Karpas-422 (cell line): ENCODE data around the gene SLC25A36. TPM values are rescaled to one million over a fixed set of nuclear protein-coding genes. Genes with fewer than 3 reads are reported as not detected.
A peak's percentile ranks its signal among the peaks of the same experiment; 100 is the strongest.
"Not testable (repeated sequence)": the region's sequence is repeated elsewhere in the genome, so short reads cannot be mapped to it uniquely, and the experiment has no call there.

Experiments
- DNase-seq: peaks from one replicate; pipeline ENCODE4 v3.0.0-alpha.2; 2015
- H2AFZ ChIP-seq: fragments of 200-600 bp; sonication (generic); 2 replicates; pipeline ENCODE4 v1.6.1; 2014; ENCODE audit warnings: antibody characterized with exemption, low read length, mixed read lengths
- H3K27ac ChIP-seq: fragments of 200-600 bp; sonication (generic); 2 replicates; pipeline ENCODE4 v1.5.1; 2014; ENCODE audit warnings: mild to moderate bottlenecking, low read length, moderate library complexity
- H3K27me3 ChIP-seq: fragments of 200-600 bp; sonication (generic); 2 replicates; pipeline ENCODE4 v1.6.1; 2014; ENCODE audit warnings: low read length, mixed read lengths
- H3K36me3 ChIP-seq: fragments of 200-600 bp; sonication (generic); 2 replicates; pipeline ENCODE4 v1.6.1; 2014; ENCODE audit warnings: low read length, mixed read lengths; ENCODE audit not compliant: insufficient read depth
- H3K4me1 ChIP-seq: fragments of 200-600 bp; sonication (generic); 2 replicates; pipeline ENCODE4 v1.6.1; 2014; ENCODE audit warnings: mild to moderate bottlenecking, low read length, mixed read lengths
- H3K4me2 ChIP-seq: fragments of 200-600 bp; sonication (generic); 2 replicates; pipeline ENCODE4 v1.6.1; 2014; ENCODE audit warnings: low read length, low read depth, mild to moderate bottlenecking; ENCODE audit not compliant: poor library complexity, severe bottlenecking
- H3K4me3 ChIP-seq: fragments of 200-600 bp; sonication (generic); 2 replicates; pipeline ENCODE4 v1.5.1; 2014; ENCODE audit warnings: mild to moderate bottlenecking, antibody characterized with exemption, low read length, mixed read lengths
- H3K79me2 ChIP-seq: fragments of 200-600 bp; sonication (generic); 2 replicates; pipeline ENCODE4 v1.6.1; 2014; ENCODE audit warnings: mild to moderate bottlenecking, low read length, mixed read lengths
- H3K9ac ChIP-seq: fragments of 200-600 bp; sonication (generic); 2 replicates; pipeline ENCODE4 v1.6.0; 2014; ENCODE audit warnings: low read length
- H3K9me2 ChIP-seq: fragments of 200-600 bp; sonication (generic), shearing (Covaris generic); replicated peaks from 2 replicates; pipeline ENCODE4 v1.6.0; 2014; ENCODE audit warnings: mild to moderate bottlenecking, low read length, moderate library complexity; ENCODE audit not compliant: insufficient read depth
- H3K9me3 ChIP-seq: fragments of 300-700, 200-600 bp; sonication (generic); 2 replicates; pipeline ENCODE4 v1.6.1; 2014; ENCODE audit warnings: low read length, mixed read lengths
- H4K20me1 ChIP-seq: fragments of 200-600 bp; sonication (generic); 2 replicates; pipeline ENCODE4 v1.6.1; 2014; ENCODE audit warnings: mild to moderate bottlenecking, antibody characterized with exemption, low read length, low read depth; ENCODE audit not compliant: insufficient read depth
- total RNA-seq: library from RNA; depleted of rRNA; stranded (reverse); fragments of >200 nt; shearing (Covaris generic); gene quantifications from 2 replicates; pipeline ENCODE4 v1.2.3, GENCODE V29; 2014; ENCODE audit warnings: low replicate concordance

SLC25A36 gene
- total RNA-seq, 1 experiment from 2014 or later: 204 TPM

- DNase-seq: peak; percentile 91
- H3K27me3 ChIP-seq: no peaks in the 10 kb centered on the region
- H3K4me3 ChIP-seq: no peak overlapping the region
- no peaks in the 10 kb centered on the region for H3K9me2 ChIP-seq
- H3K79me2 ChIP-seq: no peaks in the 10 kb centered on the region
- no peak overlapping the region for H2AFZ ChIP-seq
- H3K9ac ChIP-seq: no peak overlapping the region
- no peaks in the 10 kb centered on the region for H3K36me3 ChIP-seq
- no peak overlapping the region for H3K4me2 ChIP-seq
- no peaks in the 10 kb centered on the region for H3K4me1 ChIP-seq
- H3K9me3 ChIP-seq: no peaks in the 10 kb centered on the region
- no peaks in the 10 kb centered on the region for H4K20me1 ChIP-seq
- H3K27ac ChIP-seq: no peak overlapping the region
These were observed 69.8 kb downstream of the SLC25A36 start for GRCh38 chr3:141011232-141011996.

GRCh38 chr3:141011997-141012262 lies 70.3 kb downstream of the SLC25A36 start:
- no peaks in the 10 kb centered on the region for H4K20me1 ChIP-seq
- no peak overlapping the region for H3K4me2 ChIP-seq
- H3K9me3 ChIP-seq: no peaks in the 10 kb centered on the region
- H3K4me1 ChIP-seq: no peaks in the 10 kb centered on the region
- H3K9ac ChIP-seq: no peak overlapping the region
- no peaks in the 10 kb centered on the region for H3K9me2 ChIP-seq
- H3K4me3 ChIP-seq: no peak overlapping the region
- no peaks in the 10 kb centered on the region for H3K36me3 ChIP-seq
- no peak overlapping the region for H2AFZ ChIP-seq
- no peaks in the 10 kb centered on the region for H3K27me3 ChIP-seq
- H3K27ac ChIP-seq: no peak overlapping the region
- no peaks in the 10 kb centered on the region for H3K79me2 ChIP-seq
- DNase-seq: no peak

GRCh38 chr3:141012571-141012970 lies 70.9 kb downstream of the SLC25A36 start:
- Histone ChIP-seq H4K20me1 (no peaks in the 10 kb centered on the region), H3K9me2 (no peaks in the 10 kb centered on the region), H3K79me2 (no peaks in the 10 kb centered on the region), H3K36me3 (no peaks in the 10 kb centered on the region), H3K27me3 (no peaks in the 10 kb centered on the region), H3K27ac (no peak overlapping the region), H3K4me3 (no peak overlapping the region), H3K4me2 (no peak overlapping the region), H3K9me3 (no peaks in the 10 kb centered on the region), H3K4me1 (no peaks in the 10 kb centered on the region), H2AFZ (no peak overlapping the region), H3K9ac (no peak overlapping the region)
- no peak for DNase-seq

- H3K4me3 ChIP-seq: no peak overlapping the region
- no peaks in the 10 kb centered on the region for H3K36me3 ChIP-seq
- no peak overlapping the region for H3K4me2 ChIP-seq
- no peaks in the 10 kb centered on the region for H3K4me1 ChIP-seq
- no peaks in the 10 kb centered on the region for H3K9me3 ChIP-seq
- no peaks in the 10 kb centered on the region for H3K79me2 ChIP-seq
- H3K27ac ChIP-seq: no peak overlapping the region
- no peaks in the 10 kb centered on the region for H3K27me3 ChIP-seq
- H4K20me1 ChIP-seq: no peaks in the 10 kb centered on the region
- no peaks in the 10 kb centered on the region for H3K9me2 ChIP-seq
- DNase-seq: no peak
- H2AFZ ChIP-seq: no peak overlapping the region
- H3K9ac ChIP-seq: no peak overlapping the region
These were observed 73.8 kb downstream of the SLC25A36 start for GRCh38 chr3:141015481-141015880.

- not testable (repeated sequence) for H3K9me3 ChIP-seq, H2AFZ ChIP-seq, H3K27me3 ChIP-seq, H3K27ac ChIP-seq, H3K79me2 ChIP-seq, H3K4me1 ChIP-seq, H3K4me2 ChIP-seq, DNase-seq, H3K9me2 ChIP-seq, H4K20me1 ChIP-seq, H3K4me3 ChIP-seq, H3K36me3 ChIP-seq, H3K9ac ChIP-seq
These were observed 76.0 kb downstream of the SLC25A36 start for GRCh38 chr3:141017366-141018322.

- Histone ChIP-seq H3K4me1 (no peaks in the 10 kb centered on the region), H2AFZ (no peak overlapping the region), H3K27me3 (no peaks in the 10 kb centered on the region), H3K27ac (no peak overlapping the region), H3K4me2 (no peak overlapping the region), H3K79me2 (no peaks in the 10 kb centered on the region), H3K36me3 (no peaks in the 10 kb centered on the region), H3K4me3 (no peak overlapping the region), H3K9ac (no peak overlapping the region), H4K20me1 (no peaks in the 10 kb centered on the region), H3K9me3 (no peaks in the 10 kb centered on the region), H3K9me2 (no peaks in the 10 kb centered on the region)
- DNase-seq: no peak
These were observed 77.6 kb downstream of the SLC25A36 start for GRCh38 chr3:141019244-141019643.

- H3K9ac ChIP-seq: no peak overlapping the region
- no peaks in the 10 kb centered on the region for H3K9me2 ChIP-seq
- H3K36me3 ChIP-seq: no peaks in the 10 kb centered on the region
- H4K20me1 ChIP-seq: no peaks in the 10 kb centered on the region
- H3K4me1 ChIP-seq: no peaks in the 10 kb centered on the region
- no peak overlapping the region for H3K4me2 ChIP-seq
- no peaks in the 10 kb centered on the region for H3K9me3 ChIP-seq
- no peak overlapping the region for H2AFZ ChIP-seq
- no peak overlapping the region for H3K4me3 ChIP-seq
- H3K27me3 ChIP-seq: no peaks in the 10 kb centered on the region
- DNase-seq: no peak
- no peaks in the 10 kb centered on the region for H3K79me2 ChIP-seq
- H3K27ac ChIP-seq: no peak overlapping the region
These were observed 78.7 kb downstream of the SLC25A36 start for GRCh38 chr3:141020143-141020830.

GRCh38 chr3:141021261-141021660 lies 79.6 kb downstream of the SLC25A36 start:
- no peaks in the 10 kb centered on the region for H3K79me2 ChIP-seq
- no peak overlapping the region for H3K4me2 ChIP-seq
- no peaks in the 10 kb centered on the region for H3K9me2 ChIP-seq
- no peaks in the 10 kb centered on the region for H3K36me3 ChIP-seq
- H3K9me3 ChIP-seq: no peaks in the 10 kb centered on the region
- no peaks in the 10 kb centered on the region for H4K20me1 ChIP-seq
- no peak overlapping the region for H3K27ac ChIP-seq
- H3K4me3 ChIP-seq: no peak overlapping the region
- no peak overlapping the region for H3K9ac ChIP-seq
- no peak overlapping the region for H2AFZ ChIP-seq
- DNase-seq: no peak
- no peaks in the 10 kb centered on the region for H3K4me1 ChIP-seq
- H3K27me3 ChIP-seq: no peaks in the 10 kb centered on the region
